Measurements from ENCODE around the gene AGER. TPM values are rescaled to one million over a fixed set of nuclear protein-coding genes. Genes with fewer than 3 reads are reported as not detected.
A peak's percentile ranks its signal among the peaks of the same experiment; 100 is the strongest.

The AGER gene
- total and polyA plus RNA-seq, 9 of the 15 experiments (the other 6 are each of a cell fraction or from before 2014, with no cell fraction given) = 1.2 to 11.5 (median 4.1) TPM

GRCh38 chr6:32153564-32154513, 30.2 kb downstream of the AGER start, which contains the start of gene PPT2 (continued):
- TF ChIP-seq ARID4B (CRISPR knock-in tag; IDR thresholded peaks at IDR 0.05) (peak; percentile 16; the same call in 1 of the 2 replicates), ZSCAN32 (CRISPR knock-in tag; IDR thresholded peaks at IDR 0.05) (no peak), ZNF583 (CRISPR knock-in tag; IDR thresholded peaks at IDR 0.05) (peak; percentile 18; the same call in 1 of the 2 replicates), STAG1 (CRISPR knock-in tag; IDR thresholded peaks at IDR 0.05; ENCODE audit: borderline replicate concordance) (no peak), ZNF436 (CRISPR knock-in tag; IDR thresholded peaks at IDR 0.05) (no peak), ESRRB (CRISPR knock-in tag; IDR thresholded peaks at IDR 0.05; ENCODE audit: borderline replicate concordance) (no peak), RBM17 (IDR thresholded peaks at IDR 0.05; ENCODE audit: borderline replicate concordance, low read depth, low read length) (no peak), NEUROD1 (IDR thresholded peaks at IDR 0.05; ENCODE audit: borderline replicate concordance, low read depth, low read length, partially characterized antibody) (peak; percentile 15), ZC3H8 (IDR thresholded peaks at IDR 0.05) (no peak), MEIS2 (IDR thresholded peaks at IDR 0.05; ENCODE audit: partially characterized antibody) (peak; percentile 29), POLR2G (IDR thresholded peaks at IDR 0.05; ENCODE audit: low read depth, low read length) (peak; percentile 67; the same call in 1 of the 2 replicates), TGIF2 (CRISPR knock-in tag; IDR thresholded peaks at IDR 0.05) (peak; percentile 68; the same call in 1 of the 2 replicates), GTF2B (IDR thresholded peaks at IDR 0.05; ENCODE audit: extremely low read depth, insufficient read length) (no peak), ILF3 (IDR thresholded peaks at IDR 0.05; ENCODE audit: borderline replicate concordance) (no peak), USF1 (CRISPR knock-in tag; IDR thresholded peaks at IDR 0.05) (no peak), JUND (IDR thresholded peaks at IDR 0.05; ENCODE audit: borderline replicate concordance, low read depth, low read length) (peak; percentile 94), JUND (tag; IDR thresholded peaks at IDR 0.05; ENCODE audit: borderline replicate concordance, low read depth, low read length) (peak; percentile 55; the same call in 1 of the 3 replicates), TRIM25 (IDR thresholded peaks at IDR 0.05; ENCODE audit: borderline replicate concordance) (0 out of 2 replicates have a peak, but pooled peaks have one; percentile 16)
